Peyer's patch (tissue), 4 donors: Measurements from ENCODE around the gene CEP85.

Experiments
- CTCF ChIP-seq, 6 experiments: fragments of 450-650 bp in 4 of 6; fragments of 200-600 bp in 2 of 6; sonication (generic) in 1 of 6; IDR thresholded peaks; one replicate each; pipeline ENCODE4 v1.5.1; 2017 to 2019; ENCODE audit warnings: antibody characterized with exemption in 6 of 6, mild to moderate bottlenecking in 3 of 6, moderate library complexity in 1 of 6
- POLR2A ChIP-seq, 2 donors: fragments of 450-650 bp; IDR thresholded peaks; one replicate each; pipeline ENCODE4 v1.5.1; 2017; ENCODE audit warnings: antibody characterized with exemption in 2 of 2, mild to moderate bottlenecking in 2 of 2, moderate library complexity in 2 of 2

GRCh38 chr1:26197813-26198212 is 36.2 kb upstream of the CEP85 start:
- TF ChIP-seq CTCF (IDR thresholded peaks at IDR 0.05) (no peak), POLR2A (IDR thresholded peaks at IDR 0.05) (no peak)
